HG02678 (cell line): Measurements from ENCODE around the gene CHMP5.

ENCODE experiments used
- ATAC-seq: cut with Tn5 transposase; IDR thresholded peaks from one replicate; pipeline ENCODE4 v1.9.1; 2021; ENCODE audit warnings: mild to moderate bottlenecking, moderate library complexity; ENCODE audit not compliant: unreplicated experiment

Gene CHMP5

GRCh38 chr9:33264473-33265177 lies at the start of gene CHMP5, which contains the start of gene BAG1:
Gene CHMP5 (plus strand): TSS chr9:33265049. CDS start chr9:33265079, 30 bp downstream.
Gene BAG1 (minus strand): TSS chr9:33264708.
- peak; percentile 86 for ATAC-seq

- ATAC-seq: peak; percentile 56
Measured at GRCh38 chr9:33220681-33221567, 43.9 kb upstream of the CHMP5 start.

GRCh38 chr9:33221568-33221884 lies 43.3 kb upstream of the CHMP5 start:
- peak; percentile 7 for ATAC-seq

DNA sequence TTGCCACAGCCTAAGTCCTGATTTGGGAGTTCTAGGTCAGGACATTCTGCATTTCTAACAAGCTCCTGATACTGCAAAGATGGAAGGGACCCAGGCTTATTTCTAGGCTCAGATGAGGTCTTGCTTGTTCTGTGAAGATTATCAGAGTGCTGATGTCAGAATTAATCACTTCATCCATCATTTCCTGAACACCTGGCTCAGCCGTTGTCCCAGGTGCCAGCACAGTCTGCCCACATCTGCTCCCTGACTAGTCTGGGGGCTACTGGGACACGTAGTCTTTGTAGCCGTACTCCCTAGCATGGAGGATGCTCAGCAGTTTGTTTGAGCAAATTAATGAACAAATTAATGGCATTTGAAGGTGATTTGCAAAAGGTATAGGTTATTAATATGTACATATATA lies 42.8 kb upstream of the CHMP5 start:
- ATAC-seq: no peak

DNA sequence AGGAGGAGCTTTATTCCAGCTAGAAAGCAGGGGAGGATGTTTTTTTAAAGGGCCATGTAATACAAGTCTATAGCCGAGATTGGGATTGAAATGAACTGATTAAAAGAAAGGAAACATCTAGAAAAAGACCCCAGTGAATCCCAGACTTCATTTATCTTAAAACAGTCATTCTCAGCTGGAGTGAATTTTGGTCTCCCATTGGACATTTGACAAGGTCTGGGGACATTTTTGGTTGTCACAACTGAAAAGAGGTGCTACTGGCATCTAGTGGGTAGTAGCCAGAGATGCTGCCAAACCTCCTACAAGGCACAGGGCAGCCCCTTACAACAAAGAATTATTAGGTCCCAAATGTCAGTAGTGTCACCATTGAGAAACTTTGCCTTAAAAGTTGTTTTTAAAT lies 41.2 kb upstream of the CHMP5 start:
- ATAC-seq: no peak

DNA sequence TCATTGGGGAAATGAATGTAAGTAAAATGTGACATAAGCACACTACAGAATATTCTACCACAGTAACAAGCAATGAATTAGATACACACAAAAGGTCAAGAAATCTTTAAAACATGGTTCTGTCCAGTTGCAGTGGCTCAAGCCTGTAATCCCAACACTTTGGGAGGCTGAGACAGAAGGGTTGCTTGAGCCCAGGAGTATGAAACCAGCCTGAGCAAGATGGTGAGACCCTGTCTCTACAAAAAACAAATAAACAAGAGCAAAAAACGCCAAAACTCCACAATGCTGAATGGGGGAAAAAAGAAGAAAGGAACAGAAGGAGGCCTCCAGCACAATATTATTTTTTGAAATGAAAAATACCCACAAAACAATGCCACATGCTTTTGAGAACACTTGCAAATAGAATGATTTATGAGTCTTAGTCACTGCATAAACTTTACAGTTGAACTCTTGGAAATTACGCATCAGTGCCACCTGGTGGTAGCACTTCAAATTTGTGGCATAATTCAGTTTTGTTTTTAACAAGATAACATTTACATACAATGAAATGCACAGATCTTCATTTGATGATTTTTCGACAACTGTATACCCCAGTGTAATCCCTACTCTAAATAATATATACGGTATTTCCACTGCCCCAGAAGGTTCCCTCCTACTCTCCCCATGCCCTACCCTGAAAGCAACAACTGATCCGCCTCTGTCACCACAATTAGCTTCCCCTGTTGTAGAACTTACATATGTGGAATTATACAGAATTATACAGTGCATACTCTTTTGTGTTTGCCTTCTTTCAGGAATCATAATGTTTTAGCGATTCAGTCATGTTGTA lies 39.3 kb upstream of the CHMP5 start:
- ATAC-seq: no peak

- ATAC-seq: no peak
Measured at GRCh38 chr9:33227008-33227398, 37.8 kb upstream of the CHMP5 start.

GRCh38 chr9:33227741-33228140 lies 37.1 kb upstream of the CHMP5 start:
- ATAC-seq: no peak

DNA sequence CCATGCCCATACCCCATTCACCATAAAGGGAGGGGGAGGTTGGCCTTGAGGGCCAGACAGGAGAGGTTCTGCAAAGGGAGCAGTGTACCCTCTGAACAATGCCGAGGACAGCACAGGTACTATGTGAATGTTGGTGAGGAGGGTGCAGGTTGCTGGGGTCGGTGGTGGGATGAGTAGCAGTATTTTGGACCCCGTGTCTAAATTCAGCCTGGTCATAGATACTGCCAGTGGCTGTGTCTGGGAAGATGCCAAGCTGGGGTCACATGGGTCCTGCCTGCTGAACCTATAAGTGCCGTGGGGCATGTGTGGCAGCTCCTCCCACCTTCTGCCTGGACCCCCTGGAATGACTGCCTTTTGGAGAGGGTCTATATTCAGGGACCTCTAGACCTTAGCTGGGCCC lies 36.2 kb upstream of the CHMP5 start:
- ATAC-seq: no peak

- ATAC-seq: no peak
Measured at GRCh38 chr9:33229359-33230114, 35.3 kb upstream of the CHMP5 start.

GRCh38 chr9:33230756-33231622 lies 33.9 kb upstream of the CHMP5 start:
- ATAC-seq: no peak

DNA sequence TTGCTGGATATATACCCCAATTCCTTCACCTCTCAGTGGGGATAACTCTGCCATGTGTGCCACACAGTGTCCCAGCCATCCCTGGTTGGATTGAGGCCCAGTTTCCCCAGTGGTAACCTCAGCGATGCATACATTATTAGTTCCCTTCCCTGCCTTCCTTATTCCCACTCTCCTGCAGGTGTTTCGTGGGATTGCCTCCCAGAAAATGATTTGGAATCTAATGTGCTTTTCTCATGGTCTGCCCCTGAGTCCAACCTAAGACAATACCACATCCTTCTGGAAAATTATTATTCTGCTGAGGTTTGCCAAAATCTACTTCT lies 33.3 kb upstream of the CHMP5 start:
- ATAC-seq: no peak

DNA sequence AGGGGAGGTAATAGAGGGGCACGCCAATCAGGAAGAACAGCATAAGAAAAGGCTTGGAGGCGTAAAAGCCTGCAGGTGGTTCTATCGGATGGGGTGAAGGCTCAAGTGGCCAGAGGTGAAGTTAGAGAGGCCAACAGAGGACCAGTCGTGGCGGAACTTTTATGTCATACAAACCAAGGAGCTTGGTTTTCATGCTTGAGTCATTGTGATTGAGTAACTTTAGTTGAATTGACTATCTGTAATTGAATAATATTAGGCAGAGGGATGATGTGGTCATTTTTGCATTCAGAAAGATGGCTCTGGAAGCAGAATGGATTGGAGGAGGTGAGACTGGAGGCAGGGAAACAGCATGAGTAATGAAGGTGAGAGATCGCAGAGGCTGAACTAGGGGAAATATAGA lies 32.0 kb upstream of the CHMP5 start:
- no peak for ATAC-seq

- no peak for ATAC-seq
Measured at GRCh38 chr9:33233626-33234342, 31.1 kb upstream of the CHMP5 start.

DNA sequence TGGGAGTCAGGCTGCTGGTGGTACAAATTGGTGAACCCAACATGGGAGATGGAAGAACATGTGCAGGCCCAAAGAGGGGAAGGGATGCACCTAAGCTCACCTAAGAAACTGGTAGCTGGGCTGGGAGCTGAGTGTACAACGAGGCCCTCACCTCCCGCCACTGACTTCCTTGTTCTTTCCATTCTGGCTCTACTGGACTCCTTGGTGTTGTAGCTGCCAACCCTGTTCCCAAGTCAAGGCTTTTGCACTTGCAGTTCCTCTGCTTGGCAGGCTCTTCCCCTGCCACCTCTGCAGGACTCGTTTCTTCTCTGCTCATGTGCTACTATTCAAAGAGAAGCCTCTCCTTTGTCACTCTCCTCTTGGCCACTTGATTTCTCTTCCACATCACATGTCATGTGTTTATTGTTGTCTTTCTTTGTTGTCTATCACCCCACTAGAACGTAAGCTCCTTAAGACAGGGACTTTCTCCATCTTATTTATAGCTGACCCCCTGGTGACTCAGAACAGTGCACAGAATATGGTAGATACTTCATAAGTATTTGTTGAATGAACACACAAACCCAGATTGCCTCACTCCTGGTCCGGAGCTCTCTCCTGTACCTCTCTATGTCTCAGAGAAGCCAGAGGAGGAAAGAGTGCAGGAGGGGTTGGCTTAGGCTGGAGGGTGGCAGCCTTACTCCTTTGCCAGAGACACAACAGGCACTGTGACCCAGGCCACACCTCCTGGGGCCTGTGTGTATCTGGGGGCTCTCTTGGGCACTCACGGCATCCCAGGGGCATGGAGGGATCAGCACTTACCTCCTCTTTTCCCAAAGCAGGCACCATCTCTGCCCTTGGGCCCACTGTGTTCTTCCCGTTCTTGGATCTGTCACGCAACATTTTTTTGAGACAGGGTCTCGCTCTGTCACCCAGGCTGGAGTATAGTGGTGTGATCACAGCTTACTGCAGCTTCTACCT lies 30.1 kb upstream of the CHMP5 start:
- no peak for ATAC-seq

- no peak for ATAC-seq
Measured at GRCh38 chr9:33236571-33236970, 28.3 kb upstream of the CHMP5 start.

GRCh38 chr9:33239921-33240320 lies 24.9 kb upstream of the CHMP5 start, which contains the start of gene SPINK4:
Gene SPINK4 (plus strand): TSS chr9:33240167. CDS start chr9:33240209, 42 bp downstream.
- no peak for ATAC-seq

DNA sequence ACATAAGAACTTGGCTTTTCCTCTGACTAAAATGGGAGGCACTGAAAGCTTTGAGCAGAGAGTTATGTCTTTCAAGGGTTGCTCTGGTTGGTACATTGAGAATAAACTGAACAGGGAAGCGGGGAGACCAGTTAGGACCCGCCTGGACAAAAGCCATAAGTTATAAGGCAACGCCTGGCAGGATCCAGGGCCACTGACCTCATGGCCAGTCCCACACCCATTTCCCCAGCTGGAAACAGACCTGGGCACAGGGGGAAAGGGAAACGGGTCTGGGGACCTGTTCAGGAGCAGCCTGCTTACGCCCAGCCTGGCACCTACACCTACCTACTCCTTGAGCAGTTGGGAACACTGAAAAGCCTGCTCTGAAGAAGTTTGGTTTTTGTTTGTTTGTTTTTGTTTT lies 23.6 kb upstream of the CHMP5 start:
- no peak for ATAC-seq
